Kidney glomerular epithelial cell (primary cell): ENCODE data around the gene CAMKMT.

Experiments used
- DNase-seq: peaks from one replicate; lab custom pipeline; 2025; lab: John Stamatoyannopoulos, UW

Gene CAMKMT

GRCh38 chr2:44361330-44362206 lies at the start of gene CAMKMT, which contains the start of gene PREPL:
TSS of gene CAMKMT (plus strand) at chr2:44361947.
TSS of gene PREPL (minus strand) at chr2:44361494. CDS start at chr2:44346342, 15,152 bp downstream.
- peak; percentile 97 for DNase-seq

- DNase-seq = no peak
These were observed 47.4 kb upstream of the CAMKMT start for GRCh38 chr2:44314362-44314761.

- DNase-seq = no peak
These were observed 45.8 kb upstream of the CAMKMT start for GRCh38 chr2:44315945-44316344.

GRCh38 chr2:44320832-44321231 lies 40.9 kb upstream of the CAMKMT start:
- no peak for DNase-seq

- DNase-seq = no peak
These were observed 40.4 kb upstream of the CAMKMT start for GRCh38 chr2:44321360-44321759.

GRCh38 chr2:44324971-44325426 lies 36.7 kb upstream of the CAMKMT start:
- peak; percentile 57 for DNase-seq

- DNase-seq = peak; percentile 9
These were observed 35.9 kb upstream of the CAMKMT start for GRCh38 chr2:44325897-44326296.

GRCh38 chr2:44326548-44327264 lies 35.0 kb upstream of the CAMKMT start:
- DNase-seq = peak; percentile 5

GRCh38 chr2:44328750-44329149 lies 33.0 kb upstream of the CAMKMT start:
- no peak for DNase-seq

- no peak for DNase-seq
These were observed 32.4 kb upstream of the CAMKMT start for GRCh38 chr2:44329343-44329742.

- DNase-seq = no peak
These were observed 30.9 kb upstream of the CAMKMT start for GRCh38 chr2:44330801-44331200.

- DNase-seq = no peak
These were observed 27.8 kb upstream of the CAMKMT start for GRCh38 chr2:44333994-44334393.

GRCh38 chr2:44335806-44336538 lies 25.8 kb upstream of the CAMKMT start:
- no peak for DNase-seq

- no peak for DNase-seq
These were observed 18.9 kb upstream of the CAMKMT start for GRCh38 chr2:44342854-44343253.

- no peak for DNase-seq
These were observed 14.2 kb upstream of the CAMKMT start for GRCh38 chr2:44347526-44347925.

- no peak for DNase-seq
These were observed 13.3 kb upstream of the CAMKMT start for GRCh38 chr2:44348400-44348799.

GRCh38 chr2:44349506-44349905 lies 12.2 kb upstream of the CAMKMT start:
- no peak for DNase-seq

GRCh38 chr2:44351088-44351487 lies 10.7 kb upstream of the CAMKMT start:
- DNase-seq = no peak

GRCh38 chr2:44351676-44352075 lies 10.1 kb upstream of the CAMKMT start:
- no peak for DNase-seq

- no peak for DNase-seq
These were observed 9.2 kb upstream of the CAMKMT start for GRCh38 chr2:44352510-44352909.

GRCh38 chr2:44354761-44355160 lies 7.0 kb upstream of the CAMKMT start:
- DNase-seq = no peak

GRCh38 chr2:44358503-44358902 lies 3.2 kb upstream of the CAMKMT start:
- peak; percentile 41 for DNase-seq
